NCI-H69 (cell line): ENCODE data around the gene MAGI3.
A peak's percentile ranks its signal among the peaks of the same experiment; 100 is the strongest.
"Not testable (repeated sequence)": the region's sequence is repeated elsewhere in the genome, so short reads cannot be mapped to it uniquely, and the experiment has no call there.

Experiments used
- DNase-seq: peaks from one replicate; lab custom pipeline; 2025; lab: John Stamatoyannopoulos, UW

Gene MAGI3

DNA sequence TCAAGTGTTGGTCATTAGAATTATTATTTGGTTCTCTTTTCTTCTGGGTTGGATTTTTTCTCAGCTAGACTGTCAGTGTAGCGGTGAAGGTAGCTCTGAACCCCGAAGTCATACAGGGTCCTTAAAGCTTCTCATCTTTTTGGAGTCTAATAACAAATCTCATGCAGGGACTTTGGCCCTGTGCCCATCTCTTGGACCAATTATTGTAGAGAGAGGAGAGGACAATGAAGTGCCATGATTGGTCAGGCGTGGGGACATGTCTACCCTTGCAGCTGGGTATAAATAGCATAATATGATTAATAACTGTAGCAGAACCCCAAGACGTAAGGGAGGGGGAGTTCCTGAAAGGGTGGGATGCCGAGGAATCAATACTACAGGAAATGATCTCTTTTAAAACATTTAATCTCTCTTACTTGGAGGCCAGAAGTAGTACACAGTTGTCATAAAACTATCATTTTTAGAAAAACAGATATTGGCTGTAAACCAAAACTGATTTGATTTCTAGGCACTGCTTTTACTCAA lies 8.8 kb downstream of the MAGI3 start:
- peak; percentile 63 for DNase-seq

DNA sequence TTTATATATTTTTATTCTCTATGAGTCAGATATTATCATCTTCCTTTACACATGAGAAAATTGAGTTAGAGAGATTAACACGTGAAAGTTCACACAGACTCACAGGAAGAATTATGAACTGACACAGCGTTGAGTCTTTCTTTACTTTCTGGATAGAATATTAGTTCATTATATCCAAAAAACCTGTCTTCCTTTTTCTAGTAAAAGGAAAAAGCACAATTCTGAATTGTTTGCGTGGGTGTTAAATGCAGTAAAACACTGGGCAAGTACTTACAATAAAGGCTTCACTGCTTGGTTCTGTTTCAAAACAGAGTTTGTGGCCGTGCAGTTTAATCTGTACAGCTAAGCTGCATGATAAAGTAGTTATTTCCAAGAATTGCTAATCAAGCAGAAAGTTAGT lies 10.8 kb downstream of the MAGI3 start:
- no peak for DNase-seq

DNA sequence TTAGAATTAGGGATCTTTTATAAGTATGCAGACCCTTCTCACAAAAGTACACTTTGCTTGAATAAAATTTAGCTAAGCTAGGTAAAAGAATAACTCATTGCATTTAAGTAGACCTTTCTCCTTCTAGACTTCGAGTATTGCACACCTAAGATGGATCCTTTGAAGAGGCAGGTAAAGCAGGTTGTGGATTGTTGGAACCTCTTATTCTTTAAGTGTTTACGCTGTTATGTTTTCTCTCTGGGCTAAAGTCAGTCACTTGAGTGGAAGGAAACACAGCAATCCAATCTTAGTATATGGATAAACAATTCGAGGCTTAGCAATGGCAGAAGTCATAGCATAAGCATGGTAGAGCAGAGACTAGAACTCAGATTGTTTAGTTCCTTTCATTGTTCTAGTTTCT lies 11.4 kb downstream of the MAGI3 start:
- DNase-seq, result no peak

GRCh38 chr1:113403065-113403464 lies 12.8 kb downstream of the MAGI3 start:
- peak; percentile 3 for DNase-seq

GRCh38 chr1:113405573-113405972 lies 15.3 kb downstream of the MAGI3 start:
- no peak for DNase-seq

DNA sequence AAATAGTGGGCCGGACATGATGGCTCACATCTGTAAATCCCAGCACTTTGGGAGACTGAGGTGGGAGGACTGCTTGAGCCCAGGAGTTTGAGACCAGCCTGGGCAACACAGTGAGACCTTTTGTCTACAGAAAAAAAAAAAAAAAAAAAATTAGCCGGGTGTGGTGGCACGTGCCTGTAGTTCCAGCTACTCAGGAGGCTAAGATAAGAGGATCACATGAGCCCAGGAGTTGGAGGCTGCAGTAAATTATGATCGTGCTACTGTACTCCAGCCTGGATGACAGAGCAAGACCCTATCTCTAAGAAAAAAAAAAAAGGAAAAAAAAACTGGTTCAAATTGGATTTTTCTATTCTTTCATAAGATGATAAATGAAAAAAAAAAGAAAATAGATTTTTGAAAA lies 15.8 kb downstream of the MAGI3 start:
- not testable (repeated sequence) for DNase-seq

DNA sequence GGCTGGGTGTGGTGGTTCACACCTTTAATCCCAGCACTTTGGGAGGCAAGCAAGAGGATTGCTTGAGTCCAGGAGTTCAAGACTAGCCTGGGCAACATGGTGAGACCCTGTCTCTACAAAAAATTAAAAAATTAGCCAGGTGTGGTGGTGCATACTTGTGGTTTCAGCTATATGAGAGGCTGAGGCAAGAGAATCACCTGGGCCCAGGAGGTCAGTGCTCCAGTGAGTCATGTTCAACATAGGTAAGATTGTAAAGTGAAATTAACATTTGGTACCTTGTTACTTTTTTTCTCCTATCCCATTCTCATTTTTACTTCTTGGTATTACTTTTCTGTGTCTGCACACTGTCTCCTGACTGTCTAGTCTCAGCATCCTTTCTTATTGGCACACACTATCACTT lies 19.0 kb downstream of the MAGI3 start:
- DNase-seq, result no peak

DNA sequence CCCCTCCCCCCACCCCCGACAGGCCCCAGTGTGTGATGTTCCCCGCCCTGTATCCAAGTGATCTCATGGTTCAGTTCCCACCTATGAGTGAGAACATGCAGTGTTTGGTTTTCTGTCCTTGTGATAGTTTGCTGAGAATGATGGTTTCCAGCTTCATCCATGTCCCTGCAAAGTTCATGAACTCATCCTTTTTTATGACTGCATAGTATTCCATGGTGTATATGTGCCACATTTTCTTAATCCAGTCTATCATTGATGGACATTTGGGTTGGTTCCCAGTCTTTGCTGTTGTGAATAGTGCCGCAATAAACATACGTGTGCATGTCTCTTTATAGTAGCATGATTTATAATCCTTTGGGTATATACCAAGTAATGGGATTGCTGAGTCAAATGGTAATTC lies 21.7 kb downstream of the MAGI3 start:
- not testable (repeated sequence) for DNase-seq

GRCh38 chr1:113415310-113416070 lies 25.2 kb downstream of the MAGI3 start:
- peak; percentile 14 for DNase-seq

DNA sequence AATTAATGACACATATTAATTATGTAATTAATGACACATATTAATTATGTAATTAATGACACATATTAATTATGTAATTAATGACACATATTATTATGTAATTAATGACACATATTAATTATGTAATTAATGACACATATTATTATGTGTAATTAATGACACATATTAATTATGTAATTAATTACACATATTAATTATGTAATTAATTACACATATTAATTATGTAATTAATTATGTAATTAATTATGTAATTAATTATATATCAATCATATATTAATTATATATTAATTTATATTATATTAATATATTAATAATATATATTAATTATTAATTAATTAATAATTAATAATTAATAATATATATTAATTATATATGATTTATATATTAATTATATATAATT lies 25.8 kb downstream of the MAGI3 start:
- DNase-seq, result not testable (repeated sequence)

DNA sequence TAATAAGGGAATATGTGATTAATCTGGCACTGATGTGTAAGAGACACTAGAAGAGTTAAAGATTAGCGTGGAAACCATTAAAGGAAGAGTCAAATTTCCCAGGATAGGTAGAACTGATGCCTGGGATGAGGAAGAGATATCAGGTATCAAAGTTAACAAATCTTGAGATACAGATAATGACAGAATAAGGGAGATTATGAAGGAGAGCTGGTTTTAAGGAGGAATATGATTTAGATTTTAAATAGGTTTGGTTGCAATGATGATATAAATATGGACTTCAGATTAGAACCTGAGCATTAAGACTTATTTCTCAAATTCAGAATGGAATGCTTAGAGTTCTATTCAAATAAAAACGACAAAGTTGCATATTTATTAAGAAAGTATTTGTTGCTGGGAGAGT lies 26.2 kb downstream of the MAGI3 start:
- DNase-seq, result peak; percentile 13

GRCh38 chr1:113422315-113423068 lies 32.2 kb downstream of the MAGI3 start:
- no peak for DNase-seq

- DNase-seq, result no peak
These were observed 33.5 kb downstream of the MAGI3 start for GRCh38 chr1:113423826-113424225.

- no peak for DNase-seq
These were observed 39.3 kb downstream of the MAGI3 start for GRCh38 chr1:113429461-113430153.

GRCh38 chr1:113433184-113433583 lies 42.9 kb downstream of the MAGI3 start:
- DNase-seq, result no peak

DNA sequence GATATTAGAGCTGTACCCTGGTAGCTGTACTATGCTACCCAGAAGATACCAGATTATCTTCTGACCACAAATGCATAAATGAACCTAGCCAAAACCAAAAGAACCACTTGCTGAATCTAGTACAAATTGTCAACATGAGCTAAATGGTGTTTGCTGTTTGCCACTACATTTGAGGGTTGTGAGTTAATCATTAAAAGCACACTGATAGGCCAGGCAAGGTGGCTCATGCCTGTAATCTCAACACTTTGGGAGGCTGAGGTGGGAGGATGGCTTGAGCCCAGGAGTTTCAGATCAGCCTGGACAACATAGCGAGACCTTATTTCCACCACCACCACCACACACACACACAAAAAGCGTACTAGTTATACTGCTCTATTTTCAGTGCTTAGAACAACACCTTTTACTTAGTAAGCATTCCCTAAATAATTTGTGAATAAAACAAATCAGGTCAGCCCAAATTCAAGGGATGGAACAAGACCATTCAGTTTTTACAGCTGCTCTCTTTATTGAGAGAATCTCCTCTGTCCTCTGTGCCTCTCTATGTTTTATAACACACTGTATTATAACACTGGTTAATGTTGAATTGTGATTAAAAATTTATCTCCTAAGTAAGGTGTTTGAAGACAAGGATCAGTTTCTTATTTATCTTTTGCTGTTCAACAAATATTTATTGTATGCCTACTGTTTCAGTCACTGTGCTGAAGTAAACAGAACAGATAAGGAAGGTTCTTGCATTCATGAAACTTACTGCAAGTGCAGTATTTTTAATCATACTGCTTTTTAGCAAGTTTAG lies 44.0 kb downstream of the MAGI3 start:
- no peak for DNase-seq

- DNase-seq, result no peak
These were observed 44.5 kb downstream of the MAGI3 start for GRCh38 chr1:113434874-113435175.

DNA sequence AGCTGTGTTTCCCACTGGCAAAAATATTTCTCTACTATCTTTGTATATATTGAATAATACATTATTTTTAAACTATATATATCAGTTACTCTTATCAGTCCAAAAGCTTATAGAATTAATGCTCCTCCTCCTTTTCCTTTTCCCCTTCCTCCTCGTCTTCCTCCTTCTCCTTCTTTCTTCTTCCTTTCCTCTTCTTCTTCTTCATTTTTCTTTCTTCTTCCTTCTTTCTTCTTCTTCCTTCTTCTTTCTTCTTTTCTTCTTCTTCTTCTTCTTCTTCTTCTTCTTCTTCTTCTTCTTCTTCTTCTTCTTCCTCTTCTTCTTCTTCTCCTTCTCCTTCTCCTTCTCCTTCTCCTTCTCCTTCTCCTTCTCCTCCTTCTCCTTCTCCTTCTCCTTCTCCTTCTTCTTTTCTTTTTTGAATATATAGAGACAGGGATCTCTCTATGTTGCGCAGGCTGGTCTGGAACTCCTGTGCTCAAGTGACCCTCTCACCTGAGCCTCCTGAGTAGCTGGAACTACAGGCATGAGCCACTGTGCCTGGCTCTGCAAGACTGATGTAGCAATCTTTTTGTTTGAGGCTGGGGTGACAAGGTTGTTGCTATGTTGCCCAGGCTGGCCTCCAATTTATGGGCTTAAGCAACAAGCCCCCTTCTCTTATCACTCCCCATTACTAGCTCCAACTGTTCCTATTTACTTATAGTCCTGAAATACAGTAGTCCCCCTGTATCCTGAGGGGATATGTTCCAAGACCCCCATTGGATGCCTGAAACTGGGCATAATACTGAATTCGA lies 47.4 kb downstream of the MAGI3 start:
- DNase-seq, result no peak

DNA sequence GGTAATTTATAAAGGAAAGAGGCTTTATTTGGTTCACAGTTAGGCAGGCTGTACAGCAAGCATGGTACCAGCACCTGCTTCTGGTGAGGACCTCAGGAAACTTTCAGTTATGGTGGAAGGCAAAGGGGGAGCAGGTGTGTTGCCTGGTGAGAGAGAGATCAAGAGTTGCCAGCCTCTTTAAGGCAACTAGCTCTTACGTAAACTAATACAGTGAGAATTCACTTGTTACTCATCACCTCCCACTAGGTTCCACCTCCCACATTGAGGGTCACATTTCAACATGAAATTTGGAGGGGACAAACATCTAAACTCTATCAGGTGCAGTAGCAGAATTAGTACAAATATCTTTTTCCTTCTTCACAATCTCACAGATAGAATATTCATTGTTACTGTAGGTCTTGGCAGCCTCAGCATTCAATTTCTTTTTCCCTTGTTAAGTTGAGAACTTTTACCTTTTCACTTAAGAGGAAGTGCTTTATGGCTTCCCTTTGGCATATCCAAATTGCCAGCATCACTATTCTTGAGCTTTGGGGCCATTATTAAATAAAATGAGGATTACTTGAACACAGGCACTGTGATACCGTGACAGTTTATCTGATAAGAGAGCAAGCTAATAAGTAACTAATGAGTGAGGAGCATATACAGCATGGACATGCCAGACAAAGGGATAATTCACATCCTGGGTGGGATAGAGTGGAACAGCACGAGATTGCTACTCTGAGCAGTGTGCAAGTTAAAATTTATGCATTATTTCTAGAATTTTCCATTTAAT lies 48.4 kb downstream of the MAGI3 start:
- no peak for DNase-seq

GRCh38 chr1:113439277-113439670 lies 49.0 kb downstream of the MAGI3 start:
- DNase-seq, result no peak
